H54 (cell line): ENCODE results near the gene CPNE9.

ENCODE experiments used
- DNase-seq: peaks from one replicate; pipeline ENCODE4 v3.0.0; 2011; ENCODE audit warnings: low spot score, mixed read lengths; ENCODE audit not compliant: insufficient read length
- FAIRE-seq: peaks from 3 replicates; lab custom pipeline; 2011; peaks lifted over from hg19 to GRCh38; lab: Jason Lieb, UNC
- POLR2A ChIP-seq: IDR thresholded peaks from 2 replicates; pipeline ENCODE4 v1.6.1; 2011; ENCODE audit warnings: low read depth, mild to moderate bottlenecking, low read length

Gene CPNE9

GRCh38 chr3:9715764-9716437 is 12.3 kb downstream of the CPNE9 start:
- FAIRE-seq, result no peak
- TF ChIP-seq POLR2A, result no peak
- DNase-seq, result peak; percentile 89

GRCh38 chr3:9716801-9717555 is 13.3 kb downstream of the CPNE9 start:
- no peak for TF ChIP-seq POLR2A
- no peak for FAIRE-seq
- no peak for DNase-seq

- no peak for FAIRE-seq
- no peak for DNase-seq
- TF ChIP-seq POLR2A, result no peak
Observed at GRCh38 chr3:9717563-9717962, 13.9 kb downstream of the CPNE9 start.

DNA sequence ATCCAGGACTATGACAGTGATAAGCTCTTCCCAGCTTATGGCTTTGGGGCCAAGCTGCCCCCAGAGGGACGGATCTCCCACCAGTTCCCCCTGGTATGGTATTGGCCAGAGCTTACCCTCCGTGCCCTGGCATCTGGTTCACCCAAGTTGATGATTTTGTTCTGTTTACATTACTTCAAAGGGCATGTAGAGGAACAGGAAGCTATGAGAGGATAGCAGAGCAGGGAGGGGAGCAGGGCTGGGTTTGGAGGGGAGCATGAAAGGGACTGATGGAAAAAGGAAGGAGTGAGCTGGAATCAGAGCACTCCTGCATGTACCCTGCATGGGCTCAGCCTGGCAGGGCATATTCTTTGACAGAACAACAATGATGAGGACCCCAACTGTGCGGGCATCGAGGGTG is 14.5 kb downstream of the CPNE9 start:
- TF ChIP-seq POLR2A, result no peak
- DNase-seq (no peak), FAIRE-seq (no peak)

DNA sequence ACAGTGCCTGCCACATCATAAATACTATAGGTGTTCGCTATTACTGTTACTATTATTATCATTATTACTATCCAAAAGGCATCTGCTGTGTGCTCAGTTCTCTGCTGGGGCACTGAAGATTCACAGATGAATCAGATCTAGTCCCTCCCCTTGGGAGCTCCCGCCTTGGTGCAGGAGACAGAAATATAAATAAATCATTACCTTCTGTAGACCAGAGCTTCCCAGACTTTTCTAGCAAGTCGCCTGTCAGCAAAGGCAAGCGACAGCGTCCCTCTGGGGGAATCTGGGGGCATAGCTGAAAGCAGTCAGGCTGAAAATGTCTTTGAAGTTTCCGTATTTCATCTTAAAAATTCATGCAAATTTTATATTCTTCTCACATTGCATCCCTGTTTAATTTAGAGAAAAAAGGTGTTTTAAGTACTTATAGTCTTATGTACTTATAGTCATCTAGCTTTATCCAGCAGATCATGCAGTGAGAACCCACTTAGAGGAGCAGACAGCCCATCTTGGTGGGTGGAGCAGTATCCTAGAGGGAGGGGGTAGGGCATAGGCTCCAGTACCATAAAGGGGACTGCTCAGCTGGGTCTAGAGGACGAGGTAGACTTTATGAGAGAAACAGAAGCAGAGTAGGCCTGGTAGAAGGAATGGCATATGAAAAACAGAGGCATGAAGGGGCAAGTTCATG is 17.5 kb downstream of the CPNE9 start:
- no peak for DNase-seq
- FAIRE-seq, result no peak
- TF ChIP-seq POLR2A, result no peak

- FAIRE-seq (no peak), DNase-seq (no peak)
- TF ChIP-seq POLR2A, result no peak
Observed at GRCh38 chr3:9721700-9722060, 18.0 kb downstream of the CPNE9 start.

GRCh38 chr3:9725775-9726515 is 22.3 kb downstream of the CPNE9 start:
- no peak for DNase-seq
- FAIRE-seq, result no peak
- TF ChIP-seq POLR2A, result no peak

GRCh38 chr3:9727041-9727595 is 23.5 kb downstream of the CPNE9 start:
- no peak for FAIRE-seq

GRCh38 chr3:9727743-9728142 is 24.1 kb downstream of the CPNE9 start:
- no peak for TF ChIP-seq POLR2A
- no peak for DNase-seq
- FAIRE-seq, result no peak

More at GRCh38 chr3:9727041-9727595, 23.5 kb downstream of the CPNE9 start:
- no peak for DNase-seq
- no peak for TF ChIP-seq POLR2A

DNA sequence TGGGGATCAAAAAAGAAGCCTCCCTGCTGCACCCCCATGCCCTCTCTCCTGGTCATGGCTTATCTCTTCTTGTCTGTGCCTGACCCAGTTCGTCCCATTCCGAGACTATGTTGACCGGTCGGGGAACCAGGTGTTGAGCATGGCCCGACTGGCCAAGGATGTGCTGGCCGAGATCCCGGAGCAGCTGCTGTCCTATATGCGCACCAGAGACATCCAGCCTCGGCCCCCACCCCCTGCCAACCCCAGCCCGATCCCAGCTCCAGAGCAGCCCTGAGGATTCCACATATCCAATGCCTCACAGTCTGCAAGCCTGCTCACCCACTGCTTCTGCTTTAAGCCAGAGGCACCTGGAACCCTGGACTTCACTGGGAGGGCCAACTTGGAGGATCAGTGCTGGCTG is 25.8 kb downstream of the CPNE9 start:
- no peak for DNase-seq
- TF ChIP-seq POLR2A, result no peak
- FAIRE-seq, result no peak

- FAIRE-seq, result no peak
- DNase-seq, result peak; percentile 69
- TF ChIP-seq POLR2A, result no peak
Observed at GRCh38 chr3:9730657-9731205, 27.1 kb downstream of the CPNE9 start.

DNA sequence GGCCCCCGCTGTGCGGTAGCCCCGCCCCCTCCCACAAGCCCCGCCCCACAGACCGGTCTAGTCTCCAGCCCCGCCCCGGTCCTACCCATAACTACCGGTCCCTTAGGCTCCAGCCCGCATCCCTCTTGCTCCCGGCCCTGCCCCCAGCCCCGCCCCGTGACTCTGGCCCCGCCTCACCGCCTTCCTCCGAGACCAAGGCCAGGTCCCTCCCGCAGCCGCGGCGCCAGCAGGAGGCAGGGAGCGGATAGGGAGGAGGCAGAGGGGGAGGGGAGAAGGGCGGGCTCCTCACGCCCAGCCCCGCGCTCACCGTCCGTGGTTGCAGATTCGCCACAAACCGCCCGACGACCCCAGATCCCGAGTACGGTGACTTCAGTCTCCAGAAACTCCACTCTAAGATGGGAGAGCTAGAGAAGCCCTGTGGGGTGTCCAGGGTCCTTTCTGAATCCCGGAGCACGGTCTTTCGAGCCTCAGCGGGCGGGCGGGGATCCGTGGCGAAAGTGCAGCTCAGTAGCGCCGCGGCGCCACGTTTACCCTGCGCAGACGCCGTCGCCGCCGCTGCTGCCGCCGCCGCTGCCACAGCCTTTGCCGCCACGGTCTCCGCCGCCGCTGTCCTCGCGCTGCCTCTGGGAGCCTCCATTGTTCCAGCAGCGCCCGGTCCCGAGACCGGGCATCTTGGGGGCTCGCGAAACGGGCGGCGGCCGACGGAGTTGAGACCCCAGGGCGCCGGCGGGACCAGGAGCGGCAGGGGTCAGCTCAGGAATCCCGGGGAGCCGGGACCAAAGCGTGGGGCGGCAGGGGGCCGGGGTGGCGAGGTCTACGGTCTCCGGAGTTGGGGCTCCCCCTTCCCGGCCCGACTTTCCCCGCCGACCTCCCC is 27.8 kb downstream of the CPNE9 start, which contains the start of gene BRPF1:
BRPF1 (plus strand) TSS at position 530 of the 874 bp plus-strand sequence. CDS start 2,406 bp downstream, outside the sequence.
- TF ChIP-seq POLR2A, result peak; percentile 83
- FAIRE-seq (no peak), DNase-seq (peak; percentile 94)
